HepG2 (cell line): Measurements from ENCODE around the gene ZDHHC14. TPM values are rescaled to one million over a fixed set of nuclear protein-coding genes. Genes with fewer than 3 reads are reported as not detected.

Experiments used
- FOXJ3 ChIP-seq: sonication (generic); formaldehyde crosslinking; IDR thresholded peaks from 2 replicates; pipeline ENCODE4 v1.4.0; 2020; ENCODE audit warnings: missing genetic modification reagents, mild to moderate bottlenecking, borderline replicate concordance
- GLI4 ChIP-seq: sonication (generic); formaldehyde crosslinking; IDR thresholded peaks from 2 replicates; pipeline ENCODE4 v1.5.1; 2020; ENCODE audit warnings: missing genetic modification reagents, mild to moderate bottlenecking, moderate library complexity, borderline replicate concordance
- HOMEZ ChIP-seq: IDR thresholded peaks from 2 replicates; pipeline ENCODE4 v1.6.1; 2016; ENCODE audit warnings: low read depth
- MXI1 ChIP-seq: IDR thresholded peaks from 3 replicates; pipeline ENCODE4 v1.6.1; 2012; ENCODE audit warnings: low read depth, low read length, inconsistent platforms, borderline replicate concordance
- RAD51 ChIP-seq: fragments of 450-650 bp; IDR thresholded peaks from 2 replicates; pipeline ENCODE4 v1.6.1; 2016; ENCODE audit warnings: borderline replicate concordance
- ZBTB7A ChIP-seq: sonication (generic); formaldehyde crosslinking; IDR thresholded peaks from 2 replicates; pipeline ENCODE4 v1.8.0; 2022; ENCODE audit warnings: mild to moderate bottlenecking, missing genetic modification reagents
- ZNF274 ChIP-seq: sonication (generic); formaldehyde crosslinking; IDR thresholded peaks from 2 replicates; pipeline ENCODE4 v1.5.1; 2020; ENCODE audit warnings: mild to moderate bottlenecking, missing genetic modification reagents
- ZNF430 ChIP-seq: sonication (generic); formaldehyde crosslinking; IDR thresholded peaks from 2 replicates; pipeline ENCODE4 v1.9.0; 2021; ENCODE audit warnings: mild to moderate bottlenecking, missing genetic modification reagents
- polyA plus RNA-seq, 8 experiments: library from polyadenylated mRNA; depleted of rRNA in 3 of 8; stranded (reverse) in 7 of 8; unstranded in 1 of 8; fragments of >200 nt; fragmentation: Illumina TruSeq in 4 of 8; extraction: Trizol in 4 of 8; gene quantifications; 2 replicates each; pipeline versions ENCODE4 v1.2.1 to v1.2.3, GENCODE V29; 2011 to 2016; ENCODE audit warnings: low read depth in 4 of 8, missing spikeins in 1 of 8, mixed read lengths in 1 of 8; ENCODE audit not compliant: insufficient read depth in 1 of 8
- total RNA-seq, 5 experiments: library from RNA; depleted of rRNA; stranded (reverse); fragments of >200 nt; fragmentation: Illumina TruSeq; extraction: Trizol; gene quantifications; 2 replicates each; pipeline ENCODE4 v1.2.3, GENCODE V29; 2016; ENCODE audit warnings: low read depth in 1 of 5
- TF ChIP-seq, protein P1 (sequence below): sonication (generic); formaldehyde crosslinking; IDR thresholded peaks from 2 replicates; pipeline ENCODE4 v1.4.0; 2020; ENCODE audit warnings: missing genetic modification reagents, borderline replicate concordance
- TF ChIP-seq, protein P2 (sequence below): sonication (generic); formaldehyde crosslinking; IDR thresholded peaks from 2 replicates; pipeline ENCODE4 v1.5.1; 2020; ENCODE audit warnings: mild to moderate bottlenecking, missing genetic modification reagents, borderline replicate concordance

Gene ZDHHC14
- total and polyA plus RNA-seq, 2 of the 13 experiments (the other 11 are each of a cell fraction or from before 2014, with no cell fraction given): 3.7 to 9.5 TPM

DNA sequence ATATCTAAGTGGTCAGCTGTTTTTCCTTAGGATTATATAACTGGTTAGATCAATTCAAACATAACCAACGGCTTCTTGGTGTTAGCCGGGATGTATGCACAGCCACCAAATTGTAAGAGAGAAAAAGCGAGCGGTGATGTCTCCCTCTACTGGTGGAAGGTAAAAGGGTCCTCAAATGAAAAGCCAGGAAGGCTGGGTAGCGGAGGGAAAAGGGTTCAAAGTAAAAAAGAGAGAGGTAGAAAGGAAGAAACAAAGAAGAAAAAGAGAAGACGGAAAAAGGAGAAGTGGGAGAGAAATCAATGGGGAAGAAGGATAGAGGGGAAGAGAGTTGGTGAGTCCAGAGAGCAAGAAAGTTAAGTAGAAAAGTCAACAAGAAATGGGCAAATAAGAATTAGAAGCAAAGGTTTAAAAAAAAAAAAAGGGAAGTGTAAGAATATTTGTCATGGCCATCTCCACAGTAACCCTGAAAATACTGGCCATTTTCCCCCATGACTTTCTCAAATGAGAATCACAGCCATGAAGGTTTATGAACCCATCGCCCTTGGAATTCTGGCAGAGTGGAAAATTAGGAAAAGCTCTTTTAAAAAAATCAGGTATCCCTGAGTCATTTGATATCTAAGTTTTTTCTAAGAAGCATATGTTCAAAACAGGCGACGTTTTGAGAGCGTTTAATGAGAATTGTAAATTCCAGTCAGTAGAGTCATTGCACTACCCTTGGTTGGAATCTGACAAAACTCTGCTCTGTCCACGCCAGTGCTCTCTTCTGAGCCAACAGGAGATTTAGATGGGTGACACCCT, 286.4 kb downstream of the ZDHHC14 start (continued):
- TF ChIP-seq, protein P1, sequence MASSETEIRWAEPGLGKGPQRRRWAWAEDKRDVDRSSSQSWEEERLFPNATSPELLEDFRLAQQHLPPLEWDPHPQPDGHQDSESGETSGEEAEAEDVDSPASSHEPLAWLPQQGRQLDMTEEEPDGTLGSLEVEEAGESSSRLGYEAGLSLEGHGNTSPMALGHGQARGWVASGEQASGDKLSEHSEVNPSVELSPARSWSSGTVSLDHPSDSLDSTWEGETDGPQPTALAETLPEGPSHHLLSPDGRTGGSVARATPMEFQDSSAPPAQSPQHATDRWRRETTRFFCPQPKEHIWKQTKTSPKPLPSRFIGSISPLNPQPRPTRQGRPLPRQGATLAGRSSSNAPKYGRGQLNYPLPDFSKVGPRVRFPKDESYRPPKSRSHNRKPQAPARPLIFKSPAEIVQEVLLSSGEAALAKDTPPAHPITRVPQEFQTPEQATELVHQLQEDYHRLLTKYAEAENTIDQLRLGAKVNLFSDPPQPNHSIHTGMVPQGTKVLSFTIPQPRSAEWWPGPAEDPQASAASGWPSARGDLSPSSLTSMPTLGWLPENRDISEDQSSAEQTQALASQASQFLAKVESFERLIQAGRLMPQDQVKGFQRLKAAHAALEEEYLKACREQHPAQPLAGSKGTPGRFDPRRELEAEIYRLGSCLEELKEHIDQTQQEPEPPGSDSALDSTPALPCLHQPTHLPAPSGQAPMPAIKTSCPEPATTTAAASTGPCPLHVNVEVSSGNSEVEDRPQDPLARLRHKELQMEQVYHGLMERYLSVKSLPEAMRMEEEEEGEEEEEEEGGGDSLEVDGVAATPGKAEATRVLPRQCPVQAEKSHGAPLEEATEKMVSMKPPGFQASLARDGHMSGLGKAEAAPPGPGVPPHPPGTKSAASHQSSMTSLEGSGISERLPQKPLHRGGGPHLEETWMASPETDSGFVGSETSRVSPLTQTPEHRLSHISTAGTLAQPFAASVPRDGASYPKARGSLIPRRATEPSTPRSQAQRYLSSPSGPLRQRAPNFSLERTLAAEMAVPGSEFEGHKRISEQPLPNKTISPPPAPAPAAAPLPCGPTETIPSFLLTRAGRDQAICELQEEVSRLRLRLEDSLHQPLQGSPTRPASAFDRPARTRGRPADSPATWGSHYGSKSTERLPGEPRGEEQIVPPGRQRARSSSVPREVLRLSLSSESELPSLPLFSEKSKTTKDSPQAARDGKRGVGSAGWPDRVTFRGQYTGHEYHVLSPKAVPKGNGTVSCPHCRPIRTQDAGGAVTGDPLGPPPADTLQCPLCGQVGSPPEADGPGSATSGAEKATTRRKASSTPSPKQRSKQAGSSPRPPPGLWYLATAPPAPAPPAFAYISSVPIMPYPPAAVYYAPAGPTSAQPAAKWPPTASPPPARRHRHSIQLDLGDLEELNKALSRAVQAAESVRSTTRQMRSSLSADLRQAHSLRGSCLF (CRISPR knock-in tag): no peak
- no peak for TF ChIP-seq ZNF274
- TF ChIP-seq, protein P2, sequence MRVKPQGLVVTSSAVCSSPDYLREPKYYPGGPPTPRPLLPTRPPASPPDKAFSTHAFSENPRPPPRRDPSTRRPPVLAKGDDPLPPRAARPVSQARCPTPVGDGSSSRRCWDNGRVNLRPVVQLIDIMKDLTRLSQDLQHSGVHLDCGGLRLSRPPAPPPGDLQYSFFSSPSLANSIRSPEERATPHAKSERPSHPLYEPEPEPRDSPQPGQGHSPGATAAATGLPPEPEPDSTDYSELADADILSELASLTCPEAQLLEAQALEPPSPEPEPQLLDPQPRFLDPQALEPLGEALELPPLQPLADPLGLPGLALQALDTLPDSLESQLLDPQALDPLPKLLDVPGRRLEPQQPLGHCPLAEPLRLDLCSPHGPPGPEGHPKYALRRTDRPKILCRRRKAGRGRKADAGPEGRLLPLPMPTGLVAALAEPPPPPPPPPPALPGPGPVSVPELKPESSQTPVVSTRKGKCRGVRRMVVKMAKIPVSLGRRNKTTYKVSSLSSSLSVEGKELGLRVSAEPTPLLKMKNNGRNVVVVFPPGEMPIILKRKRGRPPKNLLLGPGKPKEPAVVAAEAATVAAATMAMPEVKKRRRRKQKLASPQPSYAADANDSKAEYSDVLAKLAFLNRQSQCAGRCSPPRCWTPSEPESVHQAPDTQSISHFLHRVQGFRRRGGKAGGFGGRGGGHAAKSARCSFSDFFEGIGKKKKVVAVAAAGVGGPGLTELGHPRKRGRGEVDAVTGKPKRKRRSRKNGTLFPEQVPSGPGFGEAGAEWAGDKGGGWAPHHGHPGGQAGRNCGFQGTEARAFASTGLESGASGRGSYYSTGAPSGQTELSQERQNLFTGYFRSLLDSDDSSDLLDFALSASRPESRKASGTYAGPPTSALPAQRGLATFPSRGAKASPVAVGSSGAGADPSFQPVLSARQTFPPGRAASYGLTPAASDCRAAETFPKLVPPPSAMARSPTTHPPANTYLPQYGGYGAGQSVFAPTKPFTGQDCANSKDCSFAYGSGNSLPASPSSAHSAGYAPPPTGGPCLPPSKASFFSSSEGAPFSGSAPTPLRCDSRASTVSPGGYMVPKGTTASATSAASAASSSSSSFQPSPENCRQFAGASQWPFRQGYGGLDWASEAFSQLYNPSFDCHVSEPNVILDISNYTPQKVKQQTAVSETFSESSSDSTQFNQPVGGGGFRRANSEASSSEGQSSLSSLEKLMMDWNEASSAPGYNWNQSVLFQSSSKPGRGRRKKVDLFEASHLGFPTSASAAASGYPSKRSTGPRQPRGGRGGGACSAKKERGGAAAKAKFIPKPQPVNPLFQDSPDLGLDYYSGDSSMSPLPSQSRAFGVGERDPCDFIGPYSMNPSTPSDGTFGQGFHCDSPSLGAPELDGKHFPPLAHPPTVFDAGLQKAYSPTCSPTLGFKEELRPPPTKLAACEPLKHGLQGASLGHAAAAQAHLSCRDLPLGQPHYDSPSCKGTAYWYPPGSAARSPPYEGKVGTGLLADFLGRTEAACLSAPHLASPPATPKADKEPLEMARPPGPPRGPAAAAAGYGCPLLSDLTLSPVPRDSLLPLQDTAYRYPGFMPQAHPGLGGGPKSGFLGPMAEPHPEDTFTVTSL (CRISPR knock-in tag): peak; percentile 44; the same call in 1 of the 2 replicates
- TF ChIP-seq ZNF430: no peak
- no peak for TF ChIP-seq ZBTB7A
- no peak; the same call in 1 of the 2 replicates for TF ChIP-seq RAD51
- no peak for TF ChIP-seq MXI1
- no peak for TF ChIP-seq FOXJ3 (CRISPR knock-in tag)
- no peak for TF ChIP-seq GLI4
- peak; percentile 52; the same call in 1 of the 2 replicates for TF ChIP-seq HOMEZ (CRISPR knock-in tag)
